ENCODE measurements around the gene DDX31. TPM values are rescaled to one million over a fixed set of nuclear protein-coding genes. Genes with fewer than 3 reads are reported as not detected.

Gene DDX31
- total and polyA plus RNA-seq, 2 donors = 6.7 to 11.9 TPM

GRCh38 chr9:132663851-132664250, 5.9 kb downstream of the DDX31 start:
- Histone ChIP-seq H3K4me1 (ENCODE audit: insufficient read depth) (no peaks in the 10 kb centered on the region), H3K36me3 (ENCODE audit: insufficient read depth) (peaks cover 3% of the 10 kb centered on the region), H3K27ac (ENCODE audit: low read depth) (no peak overlapping the region), H3K4me3 (ENCODE audit: low read depth, low read length) (no peak overlapping the region)
- no peak for DNase-seq (ENCODE audit: extremely low spot score)
- WGBS = 91% methylated on average over 2 of the region's 2 CpGs

GRCh38 chr9:132663117-132663516, 6.7 kb downstream of the DDX31 start:
- H3K4me3 ChIP-seq (ENCODE audit: low read depth, low read length) = no peak overlapping the region
- peaks cover 3% of the 10 kb centered on the region for H3K36me3 ChIP-seq (ENCODE audit: insufficient read depth)
- DNase-seq (ENCODE audit: extremely low spot score) = no peak
- H3K4me1 ChIP-seq (ENCODE audit: insufficient read depth) = no peaks in the 10 kb centered on the region
- H3K27ac ChIP-seq (ENCODE audit: low read depth) = no peak overlapping the region
- WGBS = 71% methylated on average over 11 of the region's 11 CpGs

GRCh38 chr9:132662152-132662945, 7.4 kb downstream of the DDX31 start:
- H3K4me3 ChIP-seq (ENCODE audit: low read depth, low read length) = no peak overlapping the region
- no peak overlapping the region for H3K27ac ChIP-seq (ENCODE audit: low read depth)

GRCh38 chr9:132656299-132656698, 13.5 kb downstream of the DDX31 start:
- H3K36me3 ChIP-seq (ENCODE audit: insufficient read depth) = peaks cover under 1% of the 10 kb centered on the region
- no peak overlapping the region for H3K4me3 ChIP-seq (ENCODE audit: low read depth, low read length)
- WGBS = 85% methylated on average over 7 of the region's 7 CpGs
- H3K4me1 ChIP-seq (ENCODE audit: insufficient read depth) = no peaks in the 10 kb centered on the region
- H3K27ac ChIP-seq (ENCODE audit: low read depth) = no peak overlapping the region
- no peak for DNase-seq (ENCODE audit: extremely low spot score)

More at GRCh38 chr9:132662152-132662945, 7.4 kb downstream of the DDX31 start:
- Histone ChIP-seq H3K4me1 (ENCODE audit: insufficient read depth) (no peaks in the 10 kb centered on the region), H3K36me3 (ENCODE audit: insufficient read depth) (peaks cover 3% of the 10 kb centered on the region)
- DNase-seq (ENCODE audit: extremely low spot score) = no peak
- WGBS = 90% methylated on average over 12 of the region's 12 CpGs

GRCh38 chr9:132651259-132651658, 18.5 kb downstream of the DDX31 start:
- H3K4me3 ChIP-seq (ENCODE audit: low read depth, low read length) = no peak overlapping the region
- no peaks in the 10 kb centered on the region for H3K4me1 ChIP-seq (ENCODE audit: insufficient read depth)
- 78% methylated on average over 6 of the region's 6 CpGs for WGBS
- H3K36me3 ChIP-seq (ENCODE audit: insufficient read depth) = peaks cover 5% of the 10 kb centered on the region
- no peak overlapping the region for H3K27ac ChIP-seq (ENCODE audit: low read depth)
- peak; percentile 46 for DNase-seq (ENCODE audit: extremely low spot score)

- 63% methylated on average over 3 of the region's 3 CpGs for WGBS
- H3K4me3 ChIP-seq (ENCODE audit: low read depth, low read length) = no peak overlapping the region
These were observed 21.1 kb downstream of the DDX31 start for GRCh38 chr9:132648685-132649084.

GRCh38 chr9:132648283-132648682, 21.5 kb downstream of the DDX31 start:
- Histone ChIP-seq H3K27ac (ENCODE audit: low read depth) (no peak overlapping the region), H3K4me1 (ENCODE audit: insufficient read depth) (no peaks in the 10 kb centered on the region), H3K4me3 (ENCODE audit: low read depth, low read length) (no peak overlapping the region), H3K36me3 (ENCODE audit: insufficient read depth) (peaks cover 7% of the 10 kb centered on the region)
- 67% methylated on average over 7 of the region's 7 CpGs for WGBS
- DNase-seq (ENCODE audit: extremely low spot score) = no peak

More at GRCh38 chr9:132648685-132649084, 21.1 kb downstream of the DDX31 start:
- H3K4me1 ChIP-seq (ENCODE audit: insufficient read depth) = no peaks in the 10 kb centered on the region
- peaks cover 7% of the 10 kb centered on the region for H3K36me3 ChIP-seq (ENCODE audit: insufficient read depth)
- no peak for DNase-seq (ENCODE audit: extremely low spot score)
- H3K27ac ChIP-seq (ENCODE audit: low read depth) = no peak overlapping the region

- Histone ChIP-seq H3K4me3 (ENCODE audit: low read depth, low read length) (no peak overlapping the region), H3K4me1 (ENCODE audit: insufficient read depth) (no peaks in the 10 kb centered on the region), H3K27ac (ENCODE audit: low read depth) (no peak overlapping the region), H3K36me3 (ENCODE audit: insufficient read depth) (peaks cover 7% of the 10 kb centered on the region)
- WGBS = 88% methylated on average over 2 of the region's 2 CpGs
- DNase-seq (ENCODE audit: extremely low spot score) = no peak
These were observed 22.0 kb downstream of the DDX31 start for GRCh38 chr9:132647806-132648205.

- 81% methylated on average over 4 of the region's 4 CpGs for WGBS
- no peaks in the 10 kb centered on the region for H3K4me1 ChIP-seq (ENCODE audit: insufficient read depth)
- H3K27ac ChIP-seq (ENCODE audit: low read depth) = no peak overlapping the region
- DNase-seq (ENCODE audit: extremely low spot score) = no peak
- peaks cover 7% of the 10 kb centered on the region for H3K36me3 ChIP-seq (ENCODE audit: insufficient read depth)
- H3K4me3 ChIP-seq (ENCODE audit: low read depth, low read length) = no peak overlapping the region
These were observed 22.4 kb downstream of the DDX31 start for GRCh38 chr9:132647355-132647754.

- Histone ChIP-seq H3K4me3 (ENCODE audit: low read depth, low read length) (no peak overlapping the region), H3K27ac (ENCODE audit: low read depth) (no peak overlapping the region), H3K4me1 (ENCODE audit: insufficient read depth) (no peaks in the 10 kb centered on the region), H3K36me3 (ENCODE audit: insufficient read depth) (peaks cover 7% of the 10 kb centered on the region)
- no peak for DNase-seq (ENCODE audit: extremely low spot score)
- WGBS = 95% methylated on average over 7 of the region's 7 CpGs
These were observed 23.1 kb downstream of the DDX31 start for GRCh38 chr9:132646726-132647125.

- no peaks in the 10 kb centered on the region for H3K4me1 ChIP-seq (ENCODE audit: insufficient read depth)
- peaks cover 9% of the 10 kb centered on the region for H3K36me3 ChIP-seq (ENCODE audit: insufficient read depth)
- no peak overlapping the region for H3K4me3 ChIP-seq (ENCODE audit: low read depth, low read length)
- 97% methylated on average over 15 of the region's 15 CpGs for WGBS
- no peak for DNase-seq (ENCODE audit: extremely low spot score)
- H3K27ac ChIP-seq (ENCODE audit: low read depth) = no peak overlapping the region
These were observed 24.1 kb downstream of the DDX31 start for GRCh38 chr9:132645711-132646110.

GRCh38 chr9:132645306-132645705, 24.5 kb downstream of the DDX31 start:
- H3K36me3 ChIP-seq (ENCODE audit: insufficient read depth) = peaks cover 11% of the 10 kb centered on the region
- H3K4me1 ChIP-seq (ENCODE audit: insufficient read depth) = no peaks in the 10 kb centered on the region
- no peak overlapping the region for H3K4me3 ChIP-seq (ENCODE audit: low read depth, low read length)
- no peak overlapping the region for H3K27ac ChIP-seq (ENCODE audit: low read depth)
- no peak for DNase-seq (ENCODE audit: extremely low spot score)
- 96% methylated on average over 8 of the region's 8 CpGs for whole genome bisulfite sequencing

- H3K4me3 ChIP-seq (ENCODE audit: low read depth, low read length) = no peak overlapping the region
- no peak for DNase-seq (ENCODE audit: extremely low spot score)
- no peaks in the 10 kb centered on the region for H3K4me1 ChIP-seq (ENCODE audit: insufficient read depth)
- H3K36me3 ChIP-seq (ENCODE audit: insufficient read depth) = peaks cover 9% of the 10 kb centered on the region
- 88% methylated on average over 3 of the region's 3 CpGs for WGBS
- no peak overlapping the region for H3K27ac ChIP-seq (ENCODE audit: low read depth)
These were observed 25.5 kb downstream of the DDX31 start for GRCh38 chr9:132644251-132644650.

- Histone ChIP-seq H3K4me1 (ENCODE audit: insufficient read depth) (no peaks in the 10 kb centered on the region), H3K27ac (ENCODE audit: low read depth) (no peak overlapping the region), H3K4me3 (ENCODE audit: low read depth, low read length) (no peak overlapping the region), H3K36me3 (ENCODE audit: insufficient read depth) (peaks cover 8% of the 10 kb centered on the region)
- DNase-seq (ENCODE audit: extremely low spot score) = no peak
- WGBS = 59% methylated on average over 4 of the region's 4 CpGs
These were observed 28.6 kb downstream of the DDX31 start for GRCh38 chr9:132641216-132641615.
